Muscle of leg (tissue), 11 donors: ENCODE results near the gene PTHLH. TPM values are rescaled to one million over a fixed set of nuclear protein-coding genes. Genes with fewer than 3 reads are reported as not detected.

Experiments
- DNase-seq: peaks from one replicate; pipeline ENCODE4 v3.0.0; 2013
- H3K27ac ChIP-seq: one replicate; pipeline ENCODE4 v1.5.1; 2013; ENCODE audit warnings: mild to moderate bottlenecking, low read length, control low read depth
- H3K27me3 ChIP-seq: one replicate; pipeline ENCODE4 v1.6.1; 2013; ENCODE audit warnings: low read length; ENCODE audit not compliant: control insufficient read depth, insufficient read depth
- H3K36me3 ChIP-seq: one replicate; pipeline ENCODE4 v1.6.1; 2013; ENCODE audit warnings: low read length; ENCODE audit not compliant: control insufficient read depth, insufficient read depth
- H3K4me1 ChIP-seq: one replicate; pipeline ENCODE4 v1.6.1; 2013; ENCODE audit warnings: low read length; ENCODE audit not compliant: control insufficient read depth, insufficient read depth
- H3K4me3 ChIP-seq: one replicate; pipeline ENCODE4 v1.5.1; 2013; ENCODE audit warnings: low read length, control low read depth
- H3K9me3 ChIP-seq: replicated peaks from 2 replicates; pipeline ENCODE4 v1.6.1; 2013; ENCODE audit warnings: low read depth, low read length; ENCODE audit not compliant: control insufficient read depth
- WGBS: methylation state at CpG from one replicate; pipeline ENCODE4 v1.1.5; 2013; ENCODE audit warnings: missing lambda C conversion rate; ENCODE audit not compliant: insufficient coverage; 5-methylcytosine and 5-hydroxymethylcytosine counted together
- polyA plus RNA-seq, 8 donors: library from polyadenylated mRNA; unstranded; fragments of 120-200 nt; gene quantifications; one replicate each; pipeline versions ENCODE4 v1.2.1 to v1.2.3, GENCODE V29; 2013; ENCODE audit warnings: inconsistent platforms in 1 of 8, low replicate concordance in 1 of 8; ENCODE audit not compliant: insufficient read length in 8 of 8, insufficient read depth in 1 of 8
- total RNA-seq: library from RNA; stranded (reverse); fragments of 120-200 nt; gene quantifications from one replicate; pipeline ENCODE4 v1.2.4, GENCODE V29; 2013

The PTHLH gene
- total and polyA plus RNA-seq, 9 donors: 0.88 to 3.8 (median 2.5) TPM

DNA sequence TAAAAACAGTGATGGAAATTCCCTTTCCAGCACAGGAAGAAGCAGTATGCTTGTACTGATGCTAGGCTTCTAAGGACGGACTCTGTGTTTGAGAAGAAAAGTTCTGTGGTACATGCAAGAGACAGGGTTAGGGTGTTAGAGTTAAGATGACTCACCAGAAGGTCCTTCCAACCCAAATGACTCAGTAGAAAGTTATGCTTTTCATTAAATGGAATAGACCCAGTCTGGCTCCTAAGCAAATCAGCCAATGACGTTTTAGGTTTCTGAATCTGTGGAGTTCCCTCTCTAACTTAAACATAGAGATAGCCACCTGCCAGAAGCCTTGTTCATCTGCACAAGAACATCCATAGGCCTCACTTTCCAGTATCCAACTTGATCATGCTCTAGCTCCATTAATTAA, 5.7 kb downstream of the PTHLH start:
- no peak overlapping the region for H3K4me3 ChIP-seq

GRCh38 chr12:27965966-27966365, 6.6 kb downstream of the PTHLH start:
- Histone ChIP-seq H3K27ac (no peak overlapping the region), H3K27me3 (peaks cover 25% of the 10 kb centered on the region), H3K36me3 (no peaks in the 10 kb centered on the region), H3K9me3 (no peaks in the 10 kb centered on the region), H3K4me3 (no peak overlapping the region), H3K4me1 (peaks cover 14% of the 10 kb centered on the region)
- WGBS: no CpG with 5 or more reads among the region's 2 CpGs
- DNase-seq: no peak

More for the DNA sequence above, 5.7 kb downstream of the PTHLH start:
- H3K36me3 ChIP-seq: no peaks in the 10 kb centered on the region
- H3K9me3 ChIP-seq: no peaks in the 10 kb centered on the region
- H3K27ac ChIP-seq: no peak overlapping the region
- WGBS: 73% methylated on average over 1 of the region's 2 CpGs
- no peak for DNase-seq
- H3K27me3 ChIP-seq: peaks cover 32% of the 10 kb centered on the region
- H3K4me1 ChIP-seq: peaks cover 14% of the 10 kb centered on the region

GRCh38 chr12:27965411-27965810, 7.1 kb downstream of the PTHLH start:
- WGBS: no CpG with 5 or more reads among the region's 1 CpG
- Histone ChIP-seq H3K27ac (no peak overlapping the region), H3K27me3 (peaks cover 21% of the 10 kb centered on the region), H3K4me1 (peaks cover 13% of the 10 kb centered on the region), H3K4me3 (no peak overlapping the region), H3K9me3 (no peaks in the 10 kb centered on the region), H3K36me3 (no peaks in the 10 kb centered on the region)
- no peak for DNase-seq

DNA sequence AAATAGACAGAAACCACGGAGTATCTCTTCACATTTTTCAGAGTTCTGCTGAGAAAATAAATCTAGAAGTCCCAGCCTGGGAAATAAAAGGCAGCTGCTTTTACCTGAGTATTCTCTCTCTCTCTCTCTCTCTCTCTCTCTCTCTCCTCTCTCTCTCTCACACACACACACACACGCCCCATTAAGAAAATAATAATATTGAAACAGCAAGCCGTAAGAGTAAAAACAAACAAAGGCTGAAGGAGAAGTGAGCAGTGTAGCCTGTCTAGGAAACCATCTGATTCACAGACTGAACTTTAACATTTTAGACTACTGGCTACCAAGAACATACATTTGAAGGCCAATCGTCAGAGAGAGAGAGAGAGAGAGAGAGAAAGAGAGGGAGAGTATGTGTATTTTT, 8.4 kb downstream of the PTHLH start:
- H3K27me3 ChIP-seq: peaks cover 11% of the 10 kb centered on the region
- WGBS: no CpG with 5 or more reads among the region's 4 CpGs
- H3K36me3 ChIP-seq: no peaks in the 10 kb centered on the region
- H3K4me1 ChIP-seq: peaks cover 4% of the 10 kb centered on the region
- H3K27ac ChIP-seq: no peak overlapping the region
- no peak for DNase-seq
- H3K4me3 ChIP-seq: no peak overlapping the region
- H3K9me3 ChIP-seq: no peaks in the 10 kb centered on the region

- peak; percentile 91 for DNase-seq
- H3K36me3 ChIP-seq: no peaks in the 10 kb centered on the region
These were observed 11.7 kb downstream of the PTHLH start for GRCh38 chr12:27960821-27961220.

GRCh38 chr12:27958675-27959074, 13.9 kb downstream of the PTHLH start:
- no peak overlapping the region for H3K27ac ChIP-seq
- DNase-seq: peak; percentile 74
- H3K9me3 ChIP-seq: no peaks in the 10 kb centered on the region
- H3K36me3 ChIP-seq: no peaks in the 10 kb centered on the region
- peaks cover 6% of the 10 kb centered on the region for H3K27me3 ChIP-seq
- H3K4me1 ChIP-seq: no peaks in the 10 kb centered on the region
- H3K4me3 ChIP-seq: no peak overlapping the region
- WGBS: 40% methylated on average over 2 of the region's 3 CpGs

More at GRCh38 chr12:27960821-27961220, 11.7 kb downstream of the PTHLH start:
- no peaks in the 10 kb centered on the region for H3K4me1 ChIP-seq
- no peak overlapping the region for H3K4me3 ChIP-seq
- peaks cover 6% of the 10 kb centered on the region for H3K27me3 ChIP-seq
- no peaks in the 10 kb centered on the region for H3K9me3 ChIP-seq
- H3K27ac ChIP-seq: no peak overlapping the region
- WGBS: no CpG with 5 or more reads among the region's 3 CpGs

DNA sequence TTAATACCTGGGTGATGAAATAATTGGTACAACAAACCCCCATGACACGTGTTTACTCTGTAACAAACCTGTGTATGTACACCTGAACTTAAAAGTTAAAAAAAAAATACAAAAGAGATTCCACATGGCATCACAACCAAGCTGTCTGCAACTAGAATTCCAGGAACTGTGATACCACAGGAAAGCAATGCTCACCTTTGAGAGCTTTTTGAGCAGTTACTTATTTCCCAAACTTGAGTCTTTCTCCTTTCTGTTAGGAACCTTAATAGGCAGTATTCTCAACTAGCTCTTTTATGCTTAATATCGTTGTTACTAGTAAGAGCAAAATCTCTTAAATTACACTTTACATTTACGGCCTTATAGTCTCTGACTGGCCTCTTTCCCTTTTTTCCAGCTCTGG, 15.2 kb downstream of the PTHLH start:
- H3K36me3 ChIP-seq: no peaks in the 10 kb centered on the region
- WGBS: 33% methylated on average over 1 of the region's 3 CpGs

DNA sequence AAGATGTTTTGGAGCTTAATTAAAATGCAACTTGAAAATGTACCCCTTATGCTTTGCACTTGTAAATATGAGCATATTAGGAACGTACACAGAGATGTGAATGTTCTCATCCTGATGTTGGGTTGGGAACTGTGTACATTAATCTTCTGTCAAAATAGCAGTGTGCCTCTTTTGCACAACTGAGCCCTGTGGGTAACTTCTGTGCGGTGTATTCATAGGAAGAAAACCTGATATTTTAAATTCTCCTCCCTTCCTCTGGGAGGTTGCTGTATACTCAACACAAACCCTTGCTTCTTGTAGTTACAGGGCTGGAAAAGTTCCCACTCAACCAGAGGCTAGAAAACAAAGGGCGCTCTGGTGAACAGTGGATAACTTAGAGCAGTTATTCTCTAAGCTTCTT, 18.7 kb downstream of the PTHLH start:
- no peaks in the 10 kb centered on the region for H3K4me1 ChIP-seq
- WGBS: no CpG with 5 or more reads among the region's 3 CpGs
- no peak for DNase-seq
- no peaks in the 10 kb centered on the region for H3K27me3 ChIP-seq
- no peak overlapping the region for H3K27ac ChIP-seq
- no peaks in the 10 kb centered on the region for H3K36me3 ChIP-seq
- H3K4me3 ChIP-seq: no peak overlapping the region
- H3K9me3 ChIP-seq: no peaks in the 10 kb centered on the region

More for the DNA sequence above, 15.2 kb downstream of the PTHLH start:
- Histone ChIP-seq H3K4me3 (no peak overlapping the region), H3K4me1 (no peaks in the 10 kb centered on the region), H3K27me3 (no peaks in the 10 kb centered on the region), H3K27ac (no peak overlapping the region), H3K9me3 (no peaks in the 10 kb centered on the region)
- no peak for DNase-seq

DNA sequence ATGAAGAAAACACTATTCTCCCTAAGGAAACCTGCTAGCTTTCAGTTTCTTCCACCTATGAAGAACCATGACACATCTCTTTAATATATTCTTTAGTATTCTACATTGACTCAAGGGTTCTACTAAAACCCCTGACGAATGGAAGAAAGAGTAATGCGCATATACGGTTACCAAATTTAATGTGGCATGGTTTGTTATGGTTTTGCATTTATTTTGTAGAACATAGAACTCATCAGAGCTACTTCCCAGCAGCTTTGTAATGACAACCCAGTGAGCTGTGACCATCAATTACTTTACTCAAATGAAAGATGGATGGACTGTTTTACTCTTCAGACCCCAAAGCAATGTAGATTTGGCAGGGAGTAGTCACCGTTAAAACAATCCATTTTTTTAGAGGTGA, 19.2 kb downstream of the PTHLH start:
- Histone ChIP-seq H3K4me1 (no peaks in the 10 kb centered on the region), H3K36me3 (no peaks in the 10 kb centered on the region), H3K4me3 (no peak overlapping the region), H3K27ac (no peak overlapping the region), H3K9me3 (no peaks in the 10 kb centered on the region), H3K27me3 (no peaks in the 10 kb centered on the region)
- no peak for DNase-seq
- WGBS: no CpG with 5 or more reads among the region's 4 CpGs

DNA sequence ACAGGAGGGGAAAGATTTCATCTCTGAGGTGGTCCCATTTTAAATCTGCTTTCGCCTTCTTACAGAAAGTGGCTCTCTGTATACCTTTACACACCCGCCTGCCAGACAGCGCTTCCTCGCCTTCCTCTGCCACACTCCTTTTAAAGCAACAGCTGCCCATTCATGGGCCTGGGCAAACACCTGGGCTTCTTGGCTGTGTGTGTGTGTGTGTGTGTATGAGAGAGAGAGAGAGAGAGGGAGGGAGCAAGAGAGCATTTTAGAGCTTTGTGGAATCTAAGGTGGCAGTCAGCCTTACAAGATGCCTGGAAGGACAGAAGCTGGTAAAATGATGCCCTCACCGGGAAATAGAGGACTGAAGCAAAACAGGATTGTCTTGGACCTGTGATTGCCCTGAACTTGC, 20.0 kb downstream of the PTHLH start:
- H3K36me3 ChIP-seq: no peaks in the 10 kb centered on the region
- H3K4me1 ChIP-seq: no peaks in the 10 kb centered on the region
- H3K27ac ChIP-seq: no peak overlapping the region
- no peaks in the 10 kb centered on the region for H3K27me3 ChIP-seq
- H3K4me3 ChIP-seq: no peak overlapping the region
- no peak for DNase-seq
- H3K9me3 ChIP-seq: no peaks in the 10 kb centered on the region
- 50% methylated on average over 1 of the region's 5 CpGs for WGBS

GRCh38 chr12:27951898-27952297, 20.6 kb downstream of the PTHLH start:
- Histone ChIP-seq H3K27me3 (no peaks in the 10 kb centered on the region), H3K4me3 (no peak overlapping the region), H3K36me3 (no peaks in the 10 kb centered on the region), H3K27ac (no peak overlapping the region), H3K9me3 (no peaks in the 10 kb centered on the region), H3K4me1 (no peaks in the 10 kb centered on the region)
- DNase-seq: no peak
- WGBS: 88% methylated on average over 2 of the region's 7 CpGs
